Measurements from ENCODE around the gene TPRG1L. TPM values are rescaled to one million over a fixed set of nuclear protein-coding genes. Genes with fewer than 3 reads are reported as not detected.

Gene TPRG1L
- total RNA-seq, 1 experiment from 2014 or later = 24.0 TPM

- Histone ChIP-seq H2BK20ac (ENCODE audit: low read depth, low read length, poor library complexity, severe bottlenecking) (no peak overlapping the region), H3K4me2 (ENCODE audit: insufficient read depth, insufficient read length, low read length) (peak overlapping the region; percentile 65), H3K4ac (ENCODE audit: low read depth, low read length) (no peak overlapping the region), H3K18ac (ENCODE audit: insufficient read length, low read depth, low read length) (no peak overlapping the region), H3K23ac (ENCODE audit: insufficient read length, low read depth, low read length) (no peak overlapping the region), H3K79me1 (ENCODE audit: insufficient read depth, low read depth, low read length, poor library complexity, severe bottlenecking) (no peaks in the 10 kb centered on the region), H3K56ac (ENCODE audit: insufficient read length, low read depth, low read length) (no peak overlapping the region), H3K14ac (ENCODE audit: insufficient read depth, low read length) (no peak overlapping the region), H3K79me2 (ENCODE audit: insufficient read depth, low read length) (peaks cover 3% of the 10 kb centered on the region; the same call in 1 of the 2 replicates), H3K27me3 (ENCODE audit: insufficient read depth, low read length) (peaks cover 40% of the 10 kb centered on the region), H3K9me3 (ENCODE audit: control insufficient read depth, low read depth, low read length) (no peaks in the 10 kb centered on the region), H4K5ac (ENCODE audit: insufficient read length, low read depth, low read length) (no peak overlapping the region), H3K23me2 (ENCODE audit: insufficient read length, low read depth, low read length, poor library complexity, severe bottlenecking) (peaks cover 28% of the 10 kb centered on the region), H4K91ac (ENCODE audit: insufficient read length, low read depth, low read length) (no peak overlapping the region), H3T11ph (ENCODE audit: low read length) (no peak overlapping the region), H4K8ac (replicated peaks; ENCODE audit: insufficient read length, low read depth, low read length) (no peak overlapping the region), H2BK120ac (ENCODE audit: low read depth, low read length, poor library complexity, severe bottlenecking) (no peak overlapping the region), H4K20me1 (ENCODE audit: control insufficient read depth, insufficient read depth, insufficient read length) (no peaks in the 10 kb centered on the region), H3K4me1 (ENCODE audit: insufficient read depth, low read length) (no peaks in the 10 kb centered on the region), H2AK5ac (ENCODE audit: insufficient read length, low read length) (no peak overlapping the region), H2AFZ (ENCODE audit: low read length) (no peak overlapping the region), H2BK5ac (ENCODE audit: insufficient read length, low read length) (no peak overlapping the region), H2BK15ac (ENCODE audit: low read depth, low read length) (no peak overlapping the region), H3K9ac (ENCODE audit: extremely low read depth, insufficient read length, low read length) (no peak overlapping the region), H3K27ac (ENCODE audit: insufficient read length, low read depth, low read length) (no peak overlapping the region), H2BK12ac (ENCODE audit: insufficient read length, low read depth, low read length) (no peak overlapping the region)
- no peak for DNase-seq
- Mint-ChIP-seq H3K36me3 (ENCODE audit: insufficient read depth in 1 of 3, low read depth in 3 of 3) (no peaks in the 10 kb centered on the region; a peak in 2 of 7 replicates), H3K27me3 (ENCODE audit: low read depth) (peaks cover 78% of the 10 kb centered on the region), H3K27ac (no peak overlapping the region; a peak in 1 of 7 replicates), H3K4me3 (peak overlapping the region; percentile 55 to 56), H3K4me1 (peaks cover 27% of the 10 kb centered on the region in 2 experiments), H3K9me3 (peaks cover 0 to 2% of the 10 kb centered on the region in 2 experiments; a peak in 1 of 5 replicates)
- TF ChIP-seq, protein P1, sequence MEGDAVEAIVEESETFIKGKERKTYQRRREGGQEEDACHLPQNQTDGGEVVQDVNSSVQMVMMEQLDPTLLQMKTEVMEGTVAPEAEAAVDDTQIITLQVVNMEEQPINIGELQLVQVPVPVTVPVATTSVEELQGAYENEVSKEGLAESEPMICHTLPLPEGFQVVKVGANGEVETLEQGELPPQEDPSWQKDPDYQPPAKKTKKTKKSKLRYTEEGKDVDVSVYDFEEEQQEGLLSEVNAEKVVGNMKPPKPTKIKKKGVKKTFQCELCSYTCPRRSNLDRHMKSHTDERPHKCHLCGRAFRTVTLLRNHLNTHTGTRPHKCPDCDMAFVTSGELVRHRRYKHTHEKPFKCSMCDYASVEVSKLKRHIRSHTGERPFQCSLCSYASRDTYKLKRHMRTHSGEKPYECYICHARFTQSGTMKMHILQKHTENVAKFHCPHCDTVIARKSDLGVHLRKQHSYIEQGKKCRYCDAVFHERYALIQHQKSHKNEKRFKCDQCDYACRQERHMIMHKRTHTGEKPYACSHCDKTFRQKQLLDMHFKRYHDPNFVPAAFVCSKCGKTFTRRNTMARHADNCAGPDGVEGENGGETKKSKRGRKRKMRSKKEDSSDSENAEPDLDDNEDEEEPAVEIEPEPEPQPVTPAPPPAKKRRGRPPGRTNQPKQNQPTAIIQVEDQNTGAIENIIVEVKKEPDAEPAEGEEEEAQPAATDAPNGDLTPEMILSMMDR (conservative IDR thresholded peaks at IDR 0.05) = no peak
- no CpG with 5 or more reads among the region's 10 CpGs for whole genome bisulfite sequencing (ENCODE audit: extremely low coverage, insufficient read length, low lambda C conversion rate)
Measured at GRCh38 chr1:3653286-3653618, 28.4 kb downstream of the TPRG1L start.

Data from H9 (cell line).